ENCODE data around the gene ZNF154.

The ZNF154 gene

GRCh38 chr19:57682226-57682766 is 26.7 kb downstream of the ZNF154 start:
- no peak for DNase-seq (ENCODE audit: low read depth in 2 of 2)

- no peak for DNase-seq (ENCODE audit: low read depth in 2 of 2)
These were observed 33.1 kb downstream of the ZNF154 start for GRCh38 chr19:57675881-57676280.

GRCh38 chr19:57672466-57672865 is 36.5 kb downstream of the ZNF154 start:
- no peak for DNase-seq (ENCODE audit: low read depth in 2 of 2)

GRCh38 chr19:57671124-57671895 is 37.7 kb downstream of the ZNF154 start:
- DNase-seq (ENCODE audit: low read depth in 2 of 2), result no peak

- no peak for DNase-seq (ENCODE audit: low read depth in 2 of 2)
These were observed 40.4 kb downstream of the ZNF154 start, which contains the start of gene ZSCAN4 for GRCh38 chr19:57668635-57669034. Gene ZSCAN4 (plus strand): TSS chr19:57668935. CDS start chr19:57676146, 7,211 bp downstream.

GRCh38 chr19:57667228-57667627 is 41.8 kb downstream of the ZNF154 start:
- DNase-seq (ENCODE audit: low read depth in 2 of 2), result no peak

- no peak for DNase-seq (ENCODE audit: low read depth in 2 of 2)
These were observed 43.7 kb downstream of the ZNF154 start for GRCh38 chr19:57665261-57665806.

- no peak for DNase-seq (ENCODE audit: low read depth in 2 of 2)
These were observed 44.5 kb downstream of the ZNF154 start for GRCh38 chr19:57664269-57665127.

- DNase-seq (ENCODE audit: low read depth in 2 of 2), result no peak
These were observed 52.7 kb downstream of the ZNF154 start for GRCh38 chr19:57656346-57656745.

GRCh38 chr19:57655443-57655842 is 53.6 kb downstream of the ZNF154 start:
- DNase-seq (ENCODE audit: low read depth in 2 of 2), result no peak

GRCh38 chr19:57653689-57654088 is 55.3 kb downstream of the ZNF154 start:
- no peak for DNase-seq (ENCODE audit: low read depth in 2 of 2)

- DNase-seq (ENCODE audit: low read depth in 2 of 2), result no peak
These were observed 57.4 kb downstream of the ZNF154 start for GRCh38 chr19:57651654-57651996.

- DNase-seq (ENCODE audit: low read depth in 2 of 2), result no peak
These were observed 60.5 kb downstream of the ZNF154 start for GRCh38 chr19:57648331-57649003.

All from stimulated activated CD4-positive, alpha-beta T cell treated with anti-CD3 and anti-CD28 coated beads, Interleukin-1b, Interleukin-23, amount 100 ng/mL, for 1 hour (primary cell).